COR-L47 (cell line): ENCODE measurements around the gene OSBPL10.
A peak's percentile ranks its signal among the peaks of the same experiment; 100 is the strongest.

ENCODE experiments used
- DNase-seq: peaks from one replicate; lab custom pipeline; 2025; lab: John Stamatoyannopoulos, UW

OSBPL10 gene

DNA sequence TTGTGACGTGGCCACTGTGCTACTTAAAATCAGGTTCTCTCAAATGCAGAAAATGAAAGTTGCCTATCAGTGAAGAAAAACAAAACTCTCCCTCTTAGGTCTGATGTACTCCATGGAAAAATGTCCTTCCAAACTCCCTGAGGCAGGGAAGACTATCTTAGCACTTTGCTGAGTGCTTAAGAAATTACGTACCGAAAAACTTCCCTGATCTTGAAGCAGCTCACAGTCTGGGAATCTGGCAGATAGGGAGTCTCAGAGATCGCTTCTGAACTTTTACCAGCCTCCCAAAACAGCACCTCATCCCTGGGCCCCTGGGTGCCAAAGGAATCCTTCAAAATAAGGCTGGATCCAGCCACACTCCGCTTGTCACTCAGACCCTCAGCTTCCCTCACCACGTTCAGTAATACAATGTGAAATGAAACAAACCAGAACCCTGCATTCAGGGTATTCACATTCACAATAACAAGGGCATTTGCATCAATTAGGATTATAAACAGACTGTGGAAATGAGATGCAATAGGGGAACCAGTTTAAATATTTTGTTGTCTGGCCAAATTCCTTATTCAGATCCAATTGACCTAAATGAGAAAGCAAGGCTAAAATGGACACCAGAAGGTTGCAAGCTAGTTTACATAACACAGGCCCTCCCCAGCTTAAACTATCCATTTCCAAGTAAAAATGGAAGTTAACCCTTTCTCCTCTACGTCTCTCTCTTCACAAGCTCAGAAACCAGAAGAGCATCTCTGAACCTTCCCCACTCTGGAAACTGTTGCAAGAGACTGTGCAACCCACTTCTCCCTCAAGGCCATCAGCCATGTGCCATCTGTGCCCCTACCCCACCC, 20.9 kb downstream of the OSBPL10 start:
- DNase-seq: no peak

- DNase-seq: no peak
Measured at GRCh38 chr3:31959251-31959650, 21.8 kb downstream of the OSBPL10 start.

- DNase-seq: peak; percentile 55
Measured at GRCh38 chr3:31958701-31959152, 22.3 kb downstream of the OSBPL10 start.

DNA sequence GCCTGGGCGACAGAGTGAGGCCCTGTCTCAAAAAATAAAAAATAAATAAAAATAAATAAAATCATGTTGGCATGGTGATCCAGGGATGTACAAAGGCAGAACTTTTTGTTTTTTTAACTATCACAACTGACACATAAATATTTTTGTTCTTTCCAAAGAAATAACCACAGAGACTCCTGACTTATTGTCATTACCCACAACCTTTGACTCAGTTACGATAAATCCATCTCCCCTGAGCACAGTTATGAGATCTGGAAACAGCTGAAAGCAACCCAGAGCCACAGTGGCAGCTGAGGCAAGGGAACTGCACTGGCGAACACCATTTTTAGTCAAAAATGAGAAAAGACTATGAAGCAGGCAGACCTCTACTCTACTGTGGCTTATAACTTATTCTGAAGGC, 24.0 kb downstream of the OSBPL10 start:
- no peak for DNase-seq

DNA sequence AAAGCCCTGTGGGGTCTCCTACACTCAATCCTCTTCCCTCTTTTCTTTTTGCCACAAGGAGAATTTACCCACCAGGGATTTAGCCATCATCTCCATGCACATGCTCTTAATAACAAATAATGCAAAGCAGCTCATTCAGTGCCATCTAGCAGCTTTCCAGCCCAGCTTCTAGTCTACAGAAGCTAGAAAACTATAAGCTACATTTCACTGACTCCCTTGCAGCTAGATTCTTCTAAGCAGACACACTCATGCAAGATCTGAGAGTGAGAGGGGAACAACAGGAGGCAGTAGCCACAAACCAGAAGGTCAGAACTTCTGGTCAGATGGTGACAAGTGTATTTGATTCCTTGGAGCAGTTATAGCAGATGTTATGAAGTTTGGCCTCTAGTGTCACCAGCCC, 25.5 kb downstream of the OSBPL10 start:
- no peak for DNase-seq

DNA sequence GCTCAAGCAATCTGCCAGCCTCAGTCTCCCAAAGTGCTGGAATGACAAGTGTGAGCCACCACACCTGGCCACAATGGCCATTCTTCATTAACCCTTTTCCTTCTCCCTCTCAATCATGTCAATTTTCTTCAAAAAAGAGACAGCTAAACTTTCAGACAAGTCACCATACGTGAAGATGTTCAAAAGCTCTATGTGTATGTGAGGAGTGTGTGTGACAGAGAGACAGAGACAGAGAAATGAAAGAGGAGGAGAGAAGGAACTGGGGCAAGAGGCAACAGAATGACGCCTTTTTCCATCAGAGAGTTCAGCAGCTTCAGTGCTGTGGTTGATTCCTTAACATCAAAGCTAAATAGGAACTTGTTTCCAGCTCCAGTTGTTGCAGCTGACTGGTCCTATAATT, 27.4 kb downstream of the OSBPL10 start:
- DNase-seq: no peak

- no peak for DNase-seq
Measured at GRCh38 chr3:31953091-31953490, 28.0 kb downstream of the OSBPL10 start.

DNA sequence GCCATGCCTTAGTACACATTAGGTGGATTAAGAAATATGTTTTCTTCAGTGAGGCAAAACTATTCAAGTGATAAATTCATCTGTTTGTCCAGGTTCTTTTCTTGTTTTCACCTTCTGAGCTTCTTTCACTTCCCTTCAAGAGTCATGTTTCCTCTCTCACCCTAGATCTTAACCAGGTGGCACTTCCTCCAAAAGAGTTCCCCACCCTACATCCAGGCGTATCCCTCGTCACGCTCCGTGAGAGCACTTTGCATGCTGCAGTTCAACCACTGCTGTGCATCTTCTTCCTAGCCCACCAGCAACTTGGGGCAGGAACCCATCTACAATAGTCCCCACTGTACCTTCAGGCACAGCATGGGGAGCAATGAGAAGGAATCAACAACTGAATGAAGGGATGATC, 28.9 kb downstream of the OSBPL10 start:
- DNase-seq: no peak

DNA sequence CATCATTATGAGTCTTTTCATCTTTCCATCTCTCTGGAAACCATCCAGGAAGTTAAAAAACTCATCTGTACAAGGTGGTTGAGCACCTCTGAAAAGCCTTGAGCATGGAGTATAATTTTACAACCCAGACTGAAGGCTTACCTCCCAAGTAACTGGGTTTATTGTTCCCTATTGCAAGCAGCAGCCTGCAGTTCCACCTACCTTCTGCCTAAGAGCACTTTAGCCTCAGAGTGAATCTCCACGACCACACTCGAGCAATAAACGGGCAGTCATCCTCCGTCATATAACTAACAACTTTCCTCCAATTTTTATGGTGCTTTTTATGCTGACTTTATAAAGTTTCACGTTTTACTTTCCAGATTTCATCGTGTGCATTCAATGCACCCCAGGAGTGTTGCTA, 32.8 kb downstream of the OSBPL10 start:
- DNase-seq: no peak

DNA sequence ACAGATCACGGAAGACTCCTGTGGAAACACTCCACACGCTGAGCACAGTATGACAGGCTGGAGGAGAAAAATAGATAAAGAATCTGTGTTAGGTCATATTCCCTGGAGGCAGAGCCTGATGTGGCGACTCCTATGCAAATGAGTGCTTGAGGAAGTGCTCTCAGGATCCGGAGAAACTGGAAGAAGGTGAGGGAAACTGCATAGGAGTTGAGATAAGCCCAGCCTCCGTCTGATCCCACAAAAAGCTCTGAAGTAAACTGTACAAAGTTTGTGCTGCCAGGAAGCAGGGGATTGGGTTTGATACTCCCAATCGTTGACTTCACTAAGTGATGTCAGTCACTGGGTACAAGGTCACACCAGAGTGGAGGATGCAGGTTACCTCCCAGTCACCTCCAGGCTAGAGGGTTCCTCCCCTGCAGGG, 33.4 kb downstream of the OSBPL10 start:
- no peak for DNase-seq

GRCh38 chr3:31947162-31947561, 33.9 kb downstream of the OSBPL10 start:
- no peak for DNase-seq

- DNase-seq: no peak
Measured at GRCh38 chr3:31946484-31947081, 34.5 kb downstream of the OSBPL10 start.

GRCh38 chr3:31945738-31946052, 35.4 kb downstream of the OSBPL10 start:
- no peak for DNase-seq

- no peak for DNase-seq
Measured at GRCh38 chr3:31943041-31943440, 38.0 kb downstream of the OSBPL10 start.

- DNase-seq: no peak
Measured at GRCh38 chr3:31942446-31942845, 38.6 kb downstream of the OSBPL10 start.

- no peak for DNase-seq
Measured at GRCh38 chr3:31937225-31937624, 43.8 kb downstream of the OSBPL10 start.

GRCh38 chr3:31936420-31937060, 44.5 kb downstream of the OSBPL10 start:
- DNase-seq: no peak

- no peak for DNase-seq
Measured at GRCh38 chr3:31934866-31935265, 46.2 kb downstream of the OSBPL10 start.

DNA sequence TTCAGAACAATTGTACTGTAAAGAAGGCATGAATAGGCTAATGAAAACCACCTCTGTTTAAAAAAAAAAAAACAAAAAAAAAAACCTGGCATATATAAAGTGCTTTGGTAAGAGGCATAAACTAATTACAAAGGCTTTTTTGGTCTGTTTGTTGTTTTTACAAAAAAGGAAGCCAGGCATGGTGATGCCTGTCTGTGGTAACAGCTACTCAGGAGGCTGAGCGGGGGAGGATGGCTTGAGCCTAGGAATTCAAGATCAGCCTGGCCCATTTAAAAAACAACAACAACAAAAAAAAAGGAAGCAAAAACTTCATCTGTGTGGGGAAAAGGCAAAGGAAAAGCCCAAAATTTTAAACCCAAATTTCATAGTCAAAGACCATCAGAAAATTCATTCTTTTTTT, 47.0 kb downstream of the OSBPL10 start:
- no peak for DNase-seq

GRCh38 chr3:31932990-31933389, 48.1 kb downstream of the OSBPL10 start:
- no peak for DNase-seq

GRCh38 chr3:31929826-31930502, 51.1 kb downstream of the OSBPL10 start:
- no peak for DNase-seq

- no peak for DNase-seq
Measured at GRCh38 chr3:31927811-31928210, 53.3 kb downstream of the OSBPL10 start.

DNA sequence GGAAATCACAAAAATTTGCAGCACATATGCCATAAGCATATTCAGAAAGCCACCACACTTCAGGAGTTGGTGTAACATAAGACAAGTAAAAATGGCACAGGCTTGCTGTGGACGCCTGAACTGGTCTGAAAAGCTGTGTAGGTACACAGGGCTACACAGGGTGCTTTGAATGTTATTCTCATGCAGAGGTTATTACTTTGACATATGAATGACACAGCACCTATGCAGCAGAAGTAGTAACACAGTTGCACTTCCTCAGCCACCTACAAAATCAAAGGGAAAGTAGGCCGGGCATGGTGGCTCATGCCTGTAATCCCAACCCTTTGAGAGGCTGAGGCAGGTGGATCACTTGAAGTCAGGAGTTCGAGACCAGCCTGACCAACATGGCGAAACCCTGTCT, 54.5 kb downstream of the OSBPL10 start:
- DNase-seq: no peak
